OCI-LY7 (cell line): ENCODE results near the gene WDR7. TPM values are rescaled to one million over a fixed set of nuclear protein-coding genes. Genes with fewer than 3 reads are reported as not detected.

Source experiments
- BruUV-seq: library from RNA; stranded (reverse); fragments of 400-500 nt; replicated peaks from 2 replicates; lab custom pipeline; 2021; lab: Mats Ljungman, UMichigan
- CTCF ChIA-PET: fragments of 300-600 bp; sonication (Branson Sonifier 250); formaldehyde crosslinking; loops from one replicate; lab custom pipeline; 2022; ENCODE audit warnings: antibody characterized with exemption; ENCODE audit not compliant: unreplicated experiment; lab: Charles Lee
- POLR2A ChIA-PET: fragments of 300-600 bp; sonication (Branson Sonifier 250); formaldehyde crosslinking; loops from one replicate; lab custom pipeline; 2022; ENCODE audit warnings: antibody characterized with exemption; lab: Charles Lee
- DNase-seq: peaks from one replicate; pipeline ENCODE4 v3.0.0-alpha.2; 2015; ENCODE audit warnings: low spot score
- H2AFZ ChIP-seq: fragments of 200-600 bp; sonication (generic), shearing (Covaris generic); 2 replicates; pipeline ENCODE4 v1.6.1; 2014; ENCODE audit warnings: mild to moderate bottlenecking, antibody characterized with exemption, low read length, moderate library complexity
- H3K27ac ChIP-seq: fragments of 200-600 bp; sonication (generic); 2 replicates; pipeline ENCODE4 v1.5.1; 2014; ENCODE audit warnings: mixed run types, low read depth, mild to moderate bottlenecking, moderate library complexity, low read length, inconsistent platforms; ENCODE audit not compliant: poor library complexity, severe bottlenecking
- H3K36me3 ChIP-seq: fragments of 200-600 bp; sonication (generic); 2 replicates; pipeline ENCODE4 v1.6.1; 2014; ENCODE audit warnings: mild to moderate bottlenecking, antibody characterized with exemption, low read length, moderate library complexity, mixed read lengths; ENCODE audit not compliant: insufficient read depth
- H3K4me1 ChIP-seq: fragments of 200-600 bp; sonication (generic); 2 replicates; pipeline ENCODE4 v1.5.1; 2014; ENCODE audit warnings: mild to moderate bottlenecking, low read length; ENCODE audit not compliant: insufficient read depth, poor library complexity, severe bottlenecking
- H3K4me2 ChIP-seq: fragments of 200-600 bp; sonication (generic); 2 replicates; pipeline ENCODE4 v1.6.1; 2014; ENCODE audit warnings: mild to moderate bottlenecking, low read length
- H3K4me3 ChIP-seq: fragments of 200-600 bp; sonication (generic); 2 replicates; pipeline ENCODE4 v1.5.1; 2014; ENCODE audit warnings: mild to moderate bottlenecking, low read depth, low read length; ENCODE audit not compliant: poor library complexity, severe bottlenecking
- H3K79me2 ChIP-seq: fragments of 200-600 bp; sonication (generic); 2 replicates; pipeline ENCODE4 v1.6.1; 2016; ENCODE audit warnings: low read depth, mild to moderate bottlenecking, low read length, moderate library complexity, mixed read lengths; ENCODE audit not compliant: insufficient read depth
- H3K9me2 ChIP-seq: fragments of 200-600 bp; sonication (generic); 2 replicates; pipeline ENCODE4 v1.6.1; 2016; ENCODE audit warnings: mild to moderate bottlenecking, low read length, mixed read lengths; ENCODE audit not compliant: insufficient read depth
- H3K9me3 ChIP-seq: fragments of 200-600 bp; sonication (generic); 2 replicates; pipeline ENCODE4 v1.6.1; 2014; ENCODE audit warnings: mild to moderate bottlenecking, mixed run types, low read length, mixed read lengths
- H4K20me1 ChIP-seq: fragments of 200-600 bp; sonication (generic); 2 replicates; pipeline ENCODE4 v1.6.1; 2014; ENCODE audit warnings: mild to moderate bottlenecking, antibody characterized with exemption, low read length, moderate library complexity, mixed read lengths; ENCODE audit not compliant: insufficient read depth
- CTCF ChIP-seq: fragments of 200-600 bp; sonication (generic); conservative IDR thresholded peaks from 2 replicates; pipeline ENCODE4 v1.5.1; 2014; ENCODE audit warnings: mild to moderate bottlenecking, antibody characterized with exemption, low read length, moderate library complexity, mixed read lengths
- EZH2phosphoT487 ChIP-seq: fragments of 200-600 bp; sonication (generic); IDR thresholded peaks from 2 replicates; pipeline ENCODE4 v1.6.1; 2018; ENCODE audit warnings: low read depth, borderline replicate concordance, mild to moderate bottlenecking, mixed run types, antibody characterized with exemption, low read length, moderate library complexity, mixed read lengths
- intact Hi-C: fragments of 100-400 bp; cut with micrococcal nuclease; formaldehyde crosslinking; loops from one replicate; pipeline ENCODE4 v1.10.0; 2022; ENCODE audit not compliant: unreplicated experiment
- total RNA-seq, 2 experiments: library from RNA; depleted of rRNA in 1 of 2; stranded (reverse); fragments of >200 nt in 1 of 2; shearing (Covaris generic) in 1 of 2; gene quantifications; 2 replicates each; pipeline ENCODE4 v1.2.3, GENCODE V29; 2014 to 2022

Gene WDR7
- total RNA-seq, 2 experiments from 2014 or later = 13.2 to 17.1 TPM

GRCh38 chr18:57081899-57082298 lies 430.7 kb downstream of the WDR7 start:
- H3K36me3 ChIP-seq = peaks cover 4% of the 10 kb centered on the region; the same call in 1 of the 2 replicates
- POLR2A ChIA-PET = no interaction called here
- intact Hi-C loops = loop anchor here (10.0 kb wide), 1 partner anchor 343 kb away; no protein-coding TSS in a partner anchor
- DNase-seq = peak; percentile 36
- H4K20me1 ChIP-seq = no peaks in the 10 kb centered on the region
- H3K9me2 ChIP-seq = no peaks in the 10 kb centered on the region
- TF ChIP-seq CTCF = no peak
- no peaks in the 10 kb centered on the region for H3K79me2 ChIP-seq
- peaks cover 8% of the 10 kb centered on the region; the same call in 1 of the 2 replicates for H3K9me3 ChIP-seq
- no peak overlapping the region for H3K4me3 ChIP-seq
- BruUV-seq = no TSS peak
- peak overlapping the region; percentile 42; the same call in 1 of the 2 replicates for H3K4me2 ChIP-seq
- peaks cover 74% of the 10 kb centered on the region for H3K4me1 ChIP-seq
- no peak overlapping the region for H2AFZ ChIP-seq
- CTCF ChIA-PET = no interaction called here
- no peak overlapping the region for H3K27ac ChIP-seq

GRCh38 chr18:57083485-57083884 lies 432.3 kb downstream of the WDR7 start:
- H3K9me3 ChIP-seq = peaks cover 8% of the 10 kb centered on the region; the same call in 1 of the 2 replicates
- no TSS peak for BruUV-seq
- H3K27ac ChIP-seq = no peak overlapping the region
- POLR2A ChIA-PET = no interaction called here
- H2AFZ ChIP-seq = no peak overlapping the region
- H3K9me2 ChIP-seq = no peaks in the 10 kb centered on the region
- DNase-seq = no peak
- H3K4me2 ChIP-seq = peak overlapping the region; percentile 81
- intact Hi-C loops = loop anchor here (10.0 kb wide), 1 partner anchor 341 kb away; no protein-coding TSS in a partner anchor
- H3K79me2 ChIP-seq = no peaks in the 10 kb centered on the region
- CTCF ChIA-PET = no interaction called here
- H3K4me1 ChIP-seq = peaks cover 63% of the 10 kb centered on the region
- H3K4me3 ChIP-seq = no peak overlapping the region
- H3K36me3 ChIP-seq = peaks cover 4% of the 10 kb centered on the region; the same call in 1 of the 2 replicates
- no peaks in the 10 kb centered on the region for H4K20me1 ChIP-seq
- no peak for TF ChIP-seq CTCF

- Histone ChIP-seq H3K9me2 (no peaks in the 10 kb centered on the region), H2AFZ (peak overlapping the region; percentile 82; the same call in 1 of the 2 replicates), H4K20me1 (no peaks in the 10 kb centered on the region), H3K4me1 (peaks cover 73% of the 10 kb centered on the region), H3K4me2 (peak overlapping the region; percentile 81), H3K4me3 (peak overlapping the region; percentile 55), H3K9me3 (peaks cover 8% of the 10 kb centered on the region; the same call in 1 of the 2 replicates), H3K27ac (peak overlapping the region; percentile 71), H3K79me2 (no peaks in the 10 kb centered on the region), H3K36me3 (peaks cover 4% of the 10 kb centered on the region; the same call in 1 of the 2 replicates)
- intact Hi-C loops = loop anchor here (10.0 kb wide), 1 partner anchor 340 kb away; no protein-coding TSS in a partner anchor
- ChIA-PET CTCF (no interaction called here), POLR2A (no interaction called here)
- peak; percentile 58 for DNase-seq
- no TSS peak for BruUV-seq
- no peak for TF ChIP-seq EZH2phosphoT487
- no peak for TF ChIP-seq CTCF
These were observed 433.4 kb downstream of the WDR7 start for GRCh38 chr18:57084331-57085271.
